Activated naive CD8-positive, alpha-beta T cell treated with anti-CD3 and anti-CD28 coated beads for 36 hours (primary cell): Measurements from ENCODE around the gene AAGAB. TPM values are rescaled to one million over a fixed set of nuclear protein-coding genes. Genes with fewer than 3 reads are reported as not detected.
"Not testable (repeated sequence)": the region's sequence is repeated elsewhere in the genome, so short reads cannot be mapped to it uniquely, and the experiment has no call there.

Experiments
- DNase-seq: peaks from one replicate; pipeline ENCODE4 v3.0.0; 2021
- H3K27ac Mint-ChIP-seq: one replicate; pipeline ENCODE4 v1.8.0; 2022; ENCODE audit warnings: mild to moderate bottlenecking, moderate library complexity, mixed read lengths
- H3K27me3 Mint-ChIP-seq: one replicate; pipeline ENCODE4 v1.8.0; 2022; ENCODE audit warnings: mild to moderate bottlenecking, mixed read lengths
- H3K36me3 Mint-ChIP-seq: one replicate; pipeline ENCODE4 v1.8.0; 2021; ENCODE audit warnings: mild to moderate bottlenecking, mixed read lengths
- H3K4me1 Mint-ChIP-seq: one replicate; pipeline ENCODE4 v1.8.0; 2021; ENCODE audit warnings: mixed read lengths
- H3K4me3 Mint-ChIP-seq: one replicate; pipeline ENCODE4 v1.8.0; 2022; ENCODE audit warnings: mild to moderate bottlenecking, moderate library complexity, mixed read lengths
- H3K9me3 Mint-ChIP-seq: one replicate; pipeline ENCODE4 v1.8.0; 2022; ENCODE audit warnings: mixed read lengths
- total RNA-seq, 2 experiments: library from RNA; stranded (reverse); gene quantifications; one replicate each; pipeline ENCODE4 v1.2.3, GENCODE V29; 2021

Gene AAGAB
- 10 to 100 TPM; 50.6 to 51.0 TPM for total RNA-seq

DNA sequence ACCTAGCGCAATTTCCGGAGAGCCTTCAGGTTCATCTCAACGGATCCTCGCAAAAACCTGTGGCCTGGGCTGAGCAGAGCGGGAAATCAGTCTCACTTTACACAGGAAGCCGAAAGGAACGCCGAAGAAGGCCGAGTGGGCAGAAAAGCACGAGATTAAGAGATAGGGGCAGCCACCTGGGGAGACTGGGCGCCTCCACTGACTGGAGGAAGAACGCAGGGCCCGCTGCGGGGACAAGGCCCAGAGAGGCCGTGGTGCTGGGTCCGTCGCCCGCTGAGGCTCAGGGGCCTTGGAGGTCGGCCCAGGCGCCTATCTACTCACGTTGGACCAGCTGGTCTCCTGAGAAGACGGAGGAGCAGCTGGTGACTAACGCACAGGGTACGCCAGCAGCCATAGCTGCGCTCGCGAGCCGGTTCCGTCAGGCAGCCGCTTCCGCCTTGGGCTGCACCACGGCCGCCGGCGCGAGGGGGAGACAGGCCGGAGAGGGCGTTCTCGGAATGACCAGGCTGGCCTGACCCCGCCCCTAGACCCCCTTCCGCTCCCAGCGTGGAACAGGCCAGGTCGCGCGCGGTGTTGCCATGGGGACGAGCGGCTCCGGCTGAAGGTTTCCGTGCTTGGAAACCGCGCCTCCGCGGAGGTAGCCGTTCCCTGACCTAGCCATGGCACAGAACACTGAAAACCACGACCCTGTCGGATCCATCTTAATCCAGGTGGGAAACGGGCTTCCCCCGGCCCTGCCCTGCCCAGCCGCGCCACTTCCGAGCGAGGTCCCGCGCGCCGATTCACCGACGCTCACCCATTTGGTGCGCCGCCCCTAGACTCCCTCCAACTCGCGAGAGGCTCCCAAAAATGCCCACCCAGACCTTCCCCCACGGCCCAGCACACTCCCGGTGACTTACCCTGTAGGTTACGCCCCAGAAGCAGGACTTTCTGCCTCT, at the start of gene AAGAB, which contains the start of gene IQCH:
Gene AAGAB (minus strand): TSS at position 424 of the 938 bp plus-strand sequence. CDS start 30 bp downstream, at position 394.
Gene IQCH (plus strand): TSS at position 549 of the 938 bp plus-strand sequence. CDS start 111 bp downstream, at position 660.
- DNase-seq = peak; percentile 99
- Mint-ChIP-seq H3K27ac (peak within 1 kb of the TSS; percentile 95), H3K4me1 (peaks cover 24% of the 10 kb centered on the region), H3K36me3 (peaks cover 15% of the 10 kb centered on the region), H3K9me3 (no peaks in the 10 kb centered on the region), H3K4me3 (peak within 1 kb of the TSS; percentile 98), H3K27me3 (peaks cover 7% of the 10 kb centered on the region)

DNA sequence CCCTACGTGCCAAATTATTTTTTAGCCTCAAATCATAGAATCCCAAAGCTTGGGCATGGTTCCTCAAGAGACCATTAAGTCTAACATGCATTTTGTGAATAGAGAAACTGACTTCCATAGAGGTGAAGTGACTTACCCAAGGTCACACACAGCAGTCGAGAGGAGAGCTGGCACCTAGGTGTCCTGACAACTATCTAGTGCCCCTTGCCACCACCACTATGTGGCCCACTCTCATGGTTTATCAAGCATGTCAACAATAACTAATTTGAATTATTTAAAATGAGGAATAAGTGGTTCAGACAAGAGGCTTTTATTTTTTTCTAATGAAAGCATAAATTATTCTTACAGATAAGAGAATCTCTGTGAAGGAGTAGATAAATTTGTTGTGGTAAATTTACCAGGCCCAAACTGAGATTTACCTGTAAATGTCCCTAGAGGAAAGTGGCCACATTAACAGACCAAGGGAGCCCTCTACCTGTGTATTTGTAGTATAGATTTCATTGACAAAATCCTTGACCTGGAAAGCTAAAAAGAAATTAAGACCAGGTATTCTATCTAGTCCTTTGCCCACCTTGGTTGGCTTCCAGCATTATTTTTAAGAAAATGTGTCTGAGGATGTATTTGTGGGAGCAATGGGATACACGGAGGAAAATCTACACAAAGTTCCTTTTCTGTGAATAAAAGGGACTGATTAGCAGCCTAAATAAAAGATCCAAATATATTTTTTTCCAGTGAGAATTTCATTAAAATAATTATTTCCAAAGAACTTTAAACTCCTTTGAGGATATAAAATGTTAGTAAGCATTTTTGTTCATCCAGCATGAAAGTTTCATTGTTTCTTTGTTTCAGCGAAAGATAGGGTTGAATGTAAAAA, 49.3 kb upstream of the AAGAB start:
- H3K4me3 Mint-ChIP-seq = no peak overlapping the region
- DNase-seq = peak; percentile 3
- H3K27me3 Mint-ChIP-seq = peaks cover 10% of the 10 kb centered on the region
- H3K4me1 Mint-ChIP-seq = peaks cover 18% of the 10 kb centered on the region
- no peaks in the 10 kb centered on the region for H3K36me3 Mint-ChIP-seq
- H3K9me3 Mint-ChIP-seq = no peaks in the 10 kb centered on the region
- no peak overlapping the region for H3K27ac Mint-ChIP-seq

DNA sequence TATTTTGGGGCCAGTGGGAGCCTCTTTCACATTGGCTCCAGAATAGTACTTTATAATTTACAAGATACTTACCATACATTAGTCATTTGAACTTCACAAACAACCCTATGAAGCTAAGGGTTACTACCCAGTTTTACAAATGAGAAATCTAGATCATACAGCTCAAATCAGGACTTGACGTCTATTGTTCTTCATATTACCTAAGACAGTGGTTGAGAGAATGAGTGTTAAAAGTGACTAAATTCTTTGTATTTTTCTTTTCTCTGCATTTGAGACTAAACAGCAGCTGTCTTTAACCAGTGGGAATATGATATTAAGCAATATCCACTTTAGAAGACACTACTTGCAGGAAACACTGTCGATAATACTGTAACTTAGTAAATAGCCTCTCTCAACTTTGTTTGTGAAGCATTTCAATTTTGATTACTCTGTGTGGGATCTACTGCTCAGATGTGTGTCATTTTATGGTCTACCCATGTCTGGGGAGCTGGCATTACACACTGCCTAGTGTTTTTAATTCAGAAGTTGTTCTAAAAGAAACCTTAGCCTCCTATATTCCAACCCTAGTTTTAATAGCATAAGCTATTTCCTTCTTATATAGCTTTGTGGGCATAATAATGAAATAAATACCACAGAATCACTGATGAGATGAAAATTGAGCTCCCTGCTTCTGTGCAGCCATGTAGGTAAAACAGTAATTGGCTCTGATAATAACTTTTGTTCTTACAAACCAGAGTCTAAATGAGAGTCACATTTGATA, 46.0 kb upstream of the AAGAB start:
- DNase-seq = no peak
- no peak overlapping the region for H3K27ac Mint-ChIP-seq

GRCh38 chr15:67296684-67297083, 42.2 kb upstream of the AAGAB start:
- Mint-ChIP-seq H3K4me3 (no peak overlapping the region), H3K27ac (no peak overlapping the region), H3K4me1 (no peaks in the 10 kb centered on the region), H3K9me3 (no peaks in the 10 kb centered on the region), H3K27me3 (no peaks in the 10 kb centered on the region), H3K36me3 (no peaks in the 10 kb centered on the region)
- no peak for DNase-seq

More for the DNA sequence above, 46.0 kb upstream of the AAGAB start:
- H3K4me3 Mint-ChIP-seq = no peak overlapping the region
- no peaks in the 10 kb centered on the region for H3K36me3 Mint-ChIP-seq
- no peaks in the 10 kb centered on the region for H3K9me3 Mint-ChIP-seq
- H3K27me3 Mint-ChIP-seq = peaks cover 10% of the 10 kb centered on the region
- no peaks in the 10 kb centered on the region for H3K4me1 Mint-ChIP-seq

- no peak overlapping the region for H3K4me3 Mint-ChIP-seq
- no peaks in the 10 kb centered on the region for H3K36me3 Mint-ChIP-seq
- H3K27ac Mint-ChIP-seq = no peak overlapping the region
- H3K4me1 Mint-ChIP-seq = no peaks in the 10 kb centered on the region
- H3K27me3 Mint-ChIP-seq = no peaks in the 10 kb centered on the region
- no peaks in the 10 kb centered on the region for H3K9me3 Mint-ChIP-seq
- no peak for DNase-seq
Measured at GRCh38 chr15:67296188-67296587, 41.7 kb upstream of the AAGAB start.

DNA sequence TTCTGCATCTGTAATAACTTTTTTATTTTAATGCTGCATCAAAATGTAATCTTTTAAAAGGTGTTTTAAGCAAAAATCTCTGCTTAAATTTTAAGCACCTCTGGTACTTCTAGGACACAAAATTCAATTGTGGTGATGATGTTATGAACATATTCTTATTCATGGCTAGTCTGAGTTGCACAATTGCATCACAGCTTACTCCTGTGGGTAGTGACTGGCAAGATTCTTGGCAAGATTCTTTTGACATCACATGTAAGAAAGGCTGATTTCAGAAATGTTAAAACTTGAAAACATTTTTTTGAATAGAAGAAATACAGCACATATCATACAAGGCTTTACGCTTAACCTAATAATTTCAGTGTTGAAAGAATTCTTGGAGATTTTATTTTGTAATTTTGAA, 35.9 kb upstream of the AAGAB start:
- H3K4me3 Mint-ChIP-seq = no peak overlapping the region
- DNase-seq = no peak
- peaks cover 2% of the 10 kb centered on the region for H3K9me3 Mint-ChIP-seq
- no peak overlapping the region for H3K27ac Mint-ChIP-seq
- H3K27me3 Mint-ChIP-seq = peaks cover 3% of the 10 kb centered on the region
- H3K36me3 Mint-ChIP-seq = no peaks in the 10 kb centered on the region
- no peaks in the 10 kb centered on the region for H3K4me1 Mint-ChIP-seq

- H3K9me3 Mint-ChIP-seq, H3K27ac Mint-ChIP-seq, H3K27me3 Mint-ChIP-seq, H3K4me1 Mint-ChIP-seq, H3K4me3 Mint-ChIP-seq, H3K36me3 Mint-ChIP-seq, DNase-seq: not testable (repeated sequence)
Measured at GRCh38 chr15:67286400-67286799, 31.9 kb upstream of the AAGAB start.

DNA sequence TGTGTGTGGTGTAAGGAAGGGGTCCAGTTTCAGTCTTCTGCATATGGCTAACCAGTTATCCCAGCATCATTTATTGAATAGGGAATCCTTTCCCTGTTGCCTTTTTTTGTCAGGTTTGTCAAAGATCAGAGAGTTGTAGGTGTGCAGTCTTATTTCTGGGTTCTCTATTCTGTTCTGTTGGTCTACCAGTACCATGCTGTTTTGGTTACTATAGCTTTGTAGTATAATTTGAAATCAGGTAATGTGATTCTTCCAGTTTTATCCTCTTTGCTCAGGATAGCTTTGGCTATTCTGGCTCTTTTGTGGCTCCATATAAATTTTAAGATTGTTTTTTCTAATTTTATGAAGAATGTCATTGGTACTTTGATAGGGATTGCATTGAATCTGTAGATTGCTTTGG, 31.2 kb upstream of the AAGAB start:
- H3K4me3 Mint-ChIP-seq, H3K27ac Mint-ChIP-seq, H3K4me1 Mint-ChIP-seq, H3K27me3 Mint-ChIP-seq, H3K36me3 Mint-ChIP-seq, H3K9me3 Mint-ChIP-seq, DNase-seq: not testable (repeated sequence)

DNA sequence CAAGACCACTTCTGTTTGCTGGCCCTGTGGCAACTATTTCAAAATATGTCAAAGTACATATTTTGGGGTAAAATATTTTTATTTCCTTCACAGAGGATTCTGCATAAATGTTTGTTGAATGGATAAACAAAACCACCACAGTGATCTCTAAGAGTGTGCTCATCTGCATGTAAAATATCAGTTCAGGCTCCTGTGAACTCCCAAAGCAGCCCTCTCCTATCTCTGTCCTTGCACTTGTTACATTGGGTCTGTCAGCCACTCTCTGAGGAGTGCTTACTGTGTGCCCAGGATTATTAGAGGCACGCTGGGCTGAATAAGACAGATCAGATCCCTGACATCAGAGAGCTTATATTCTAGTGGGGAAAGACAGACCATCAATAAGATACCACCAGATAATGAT, 27.3 kb upstream of the AAGAB start:
- Mint-ChIP-seq H3K4me1 (no peaks in the 10 kb centered on the region), H3K36me3 (no peaks in the 10 kb centered on the region), H3K27ac (no peak overlapping the region), H3K9me3 (peaks cover 2% of the 10 kb centered on the region), H3K4me3 (no peak overlapping the region), H3K27me3 (peaks cover 5% of the 10 kb centered on the region)
- DNase-seq = no peak

DNA sequence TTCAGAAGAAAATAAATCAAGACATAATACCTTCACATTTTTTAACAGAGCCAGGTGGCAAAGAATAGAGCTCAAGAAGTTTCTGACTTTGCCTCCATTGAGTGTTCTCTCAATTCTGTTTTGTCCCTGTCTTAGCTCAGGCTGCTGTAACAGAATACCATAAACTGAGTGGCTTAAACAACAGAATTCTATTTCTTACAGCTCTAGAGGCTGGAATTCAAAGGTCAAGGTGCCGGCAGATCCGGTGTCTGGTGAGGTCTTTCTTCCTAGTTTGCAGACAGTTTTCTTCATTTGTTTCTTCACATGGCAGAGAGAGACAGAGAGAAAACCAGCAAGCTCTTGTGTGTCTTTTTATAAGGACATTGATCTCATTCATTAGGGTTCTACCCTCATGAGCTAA, 25.8 kb upstream of the AAGAB start:
- no peak for DNase-seq
- Mint-ChIP-seq H3K9me3 (no peaks in the 10 kb centered on the region), H3K27me3 (peaks cover 1% of the 10 kb centered on the region), H3K4me3 (no peak overlapping the region), H3K36me3 (no peaks in the 10 kb centered on the region), H3K27ac (no peak overlapping the region), H3K4me1 (no peaks in the 10 kb centered on the region)

- Mint-ChIP-seq H3K36me3 (peaks cover 8% of the 10 kb centered on the region), H3K4me3 (no peak overlapping the region), H3K4me1 (no peaks in the 10 kb centered on the region), H3K27ac (no peak overlapping the region), H3K9me3 (peaks cover 9% of the 10 kb centered on the region), H3K27me3 (no peaks in the 10 kb centered on the region)
- no peak for DNase-seq
Measured at GRCh38 chr15:67276666-67277065, 22.2 kb upstream of the AAGAB start.

GRCh38 chr15:67274236-67274635, 19.8 kb upstream of the AAGAB start:
- Mint-ChIP-seq H3K4me1 (no peaks in the 10 kb centered on the region), H3K36me3 (peaks cover 8% of the 10 kb centered on the region), H3K9me3 (peaks cover 9% of the 10 kb centered on the region), H3K27ac (no peak overlapping the region), H3K4me3 (no peak overlapping the region), H3K27me3 (peaks cover 3% of the 10 kb centered on the region)
- DNase-seq = no peak

DNA sequence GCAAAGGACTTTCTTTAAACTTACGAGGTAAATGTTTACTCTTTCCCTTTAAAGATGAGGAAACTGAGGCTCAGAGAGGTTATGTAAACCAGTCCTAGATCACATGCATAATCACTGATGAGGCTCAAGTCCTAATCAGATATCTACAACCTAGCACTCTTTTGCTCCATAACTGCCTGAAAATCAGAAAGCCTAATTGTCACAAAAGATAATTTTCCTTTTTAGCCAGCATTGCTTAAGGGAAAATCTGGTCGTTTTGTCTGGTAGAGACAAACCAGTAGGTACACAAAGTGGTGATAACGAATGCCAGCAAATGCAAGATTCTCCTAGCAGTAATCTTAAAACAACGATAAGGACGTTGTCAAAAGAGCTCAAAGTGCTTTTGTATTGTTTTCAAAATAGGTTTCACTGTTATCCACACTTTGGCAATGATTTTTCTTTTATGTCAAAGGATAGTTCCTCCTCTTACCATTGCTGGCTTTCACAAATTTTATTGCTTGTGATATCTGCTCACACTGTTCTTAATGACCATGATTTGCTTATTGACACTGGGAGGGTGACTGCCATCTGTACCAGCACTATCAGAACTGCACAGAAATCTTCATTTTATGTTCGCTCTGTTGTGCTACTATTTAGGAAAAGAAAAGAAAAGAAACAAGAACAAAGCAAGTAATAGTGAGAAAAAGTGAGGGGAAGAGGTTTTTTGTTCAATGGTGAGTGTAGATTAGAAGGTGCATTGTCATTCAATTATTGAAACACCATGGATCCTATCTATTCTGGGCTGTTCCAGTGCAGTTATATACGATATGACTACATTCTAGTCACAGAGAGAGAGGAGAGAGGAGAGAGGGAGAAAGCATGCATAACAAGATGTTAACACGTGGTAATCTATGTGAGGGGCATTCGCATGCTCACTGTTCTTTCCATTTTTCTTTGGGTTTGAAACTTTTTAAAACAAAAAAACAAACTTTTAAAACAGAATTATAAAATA, 13.8 kb upstream of the AAGAB start:
- Mint-ChIP-seq H3K27ac (no peak overlapping the region), H3K9me3 (no peaks in the 10 kb centered on the region), H3K36me3 (no peaks in the 10 kb centered on the region), H3K4me1 (peaks cover 2% of the 10 kb centered on the region), H3K4me3 (no peak overlapping the region), H3K27me3 (peaks cover 3% of the 10 kb centered on the region)
- no peak for DNase-seq

GRCh38 chr15:67267440-67267839, 13.0 kb upstream of the AAGAB start:
- H3K27me3 Mint-ChIP-seq = peaks cover 3% of the 10 kb centered on the region
- no peaks in the 10 kb centered on the region for H3K36me3 Mint-ChIP-seq
- H3K4me3 Mint-ChIP-seq = no peak overlapping the region
- H3K27ac Mint-ChIP-seq = no peak overlapping the region
- no peaks in the 10 kb centered on the region for H3K9me3 Mint-ChIP-seq
- DNase-seq = no peak
- peaks cover 2% of the 10 kb centered on the region for H3K4me1 Mint-ChIP-seq
